ENCODE measurements around the gene IL31.

IL31 gene

GRCh38 chr12:122155705-122156104, 18.3 kb downstream of the IL31 start:
- no peak overlapping the region for H3K4me3 Mint-ChIP-seq
- no peak for DNase-seq (ENCODE audit: low spot score in 2 of 2)
- no peaks in the 10 kb centered on the region for H3K4me1 Mint-ChIP-seq
- H3K27me3 Mint-ChIP-seq: peaks cover 6% of the 10 kb centered on the region
- no peak overlapping the region for H3K27ac Mint-ChIP-seq
- H3K9me3 Mint-ChIP-seq: no peaks in the 10 kb centered on the region
- no peak for ATAC-seq (ENCODE audit: low read depth)
- H3K36me3 Mint-ChIP-seq: peaks cover 1% of the 10 kb centered on the region

- no peak for ATAC-seq (ENCODE audit: low read depth)
Observed at GRCh38 chr12:122152754-122153153, 21.3 kb downstream of the IL31 start.

GRCh38 chr12:122150127-122150681, 23.8 kb downstream of the IL31 start:
- Mint-ChIP-seq H3K4me3 (no peak overlapping the region), H3K9me3 (no peaks in the 10 kb centered on the region), H3K27ac (no peak overlapping the region), H3K27me3 (peaks cover 3% of the 10 kb centered on the region), H3K36me3 (no peaks in the 10 kb centered on the region), H3K4me1 (no peaks in the 10 kb centered on the region)
- DNase-seq (ENCODE audit: low spot score in 2 of 2) (no peak), ATAC-seq (ENCODE audit: low read depth) (no peak)

More at GRCh38 chr12:122152754-122153153, 21.3 kb downstream of the IL31 start:
- H3K27ac Mint-ChIP-seq: no peak overlapping the region
- no peaks in the 10 kb centered on the region for H3K4me1 Mint-ChIP-seq
- H3K4me3 Mint-ChIP-seq: no peak overlapping the region
- H3K36me3 Mint-ChIP-seq: peaks cover 1% of the 10 kb centered on the region
- peaks cover 4% of the 10 kb centered on the region for H3K27me3 Mint-ChIP-seq
- no peak for DNase-seq (ENCODE audit: low spot score in 2 of 2)
- no peaks in the 10 kb centered on the region for H3K9me3 Mint-ChIP-seq

GRCh38 chr12:122148657-122149056, 25.4 kb downstream of the IL31 start:
- Mint-ChIP-seq H3K27ac (no peak overlapping the region), H3K4me1 (peaks cover 1% of the 10 kb centered on the region), H3K4me3 (no peak overlapping the region), H3K27me3 (no peaks in the 10 kb centered on the region), H3K9me3 (no peaks in the 10 kb centered on the region), H3K36me3 (peaks cover 2% of the 10 kb centered on the region)
- no peak for ATAC-seq (ENCODE audit: low read depth)
- DNase-seq (ENCODE audit: low spot score in 2 of 2): no peak

- ATAC-seq (ENCODE audit: low read depth): no peak
- Mint-ChIP-seq H3K27ac (peak overlapping the region; percentile 45), H3K4me3 (no peak overlapping the region), H3K4me1 (peaks cover 2% of the 10 kb centered on the region), H3K9me3 (no peaks in the 10 kb centered on the region), H3K27me3 (no peaks in the 10 kb centered on the region), H3K36me3 (peaks cover 4% of the 10 kb centered on the region)
- no peak for DNase-seq (ENCODE audit: low spot score in 2 of 2)
Observed at GRCh38 chr12:122147514-122148290, 26.3 kb downstream of the IL31 start.

- Mint-ChIP-seq H3K27ac (no peak overlapping the region), H3K36me3 (peaks cover 9% of the 10 kb centered on the region), H3K9me3 (no peaks in the 10 kb centered on the region), H3K4me3 (no peak overlapping the region), H3K4me1 (peaks cover 2% of the 10 kb centered on the region), H3K27me3 (no peaks in the 10 kb centered on the region)
- ATAC-seq (ENCODE audit: low read depth): no peak
- no peak for DNase-seq (ENCODE audit: low spot score in 2 of 2)
Observed at GRCh38 chr12:122145505-122146330, 28.3 kb downstream of the IL31 start.

GRCh38 chr12:122144885-122145284, 29.1 kb downstream of the IL31 start:
- H3K27ac Mint-ChIP-seq: no peak overlapping the region
- ATAC-seq (ENCODE audit: low read depth) (no peak), DNase-seq (ENCODE audit: low spot score in 2 of 2) (no peak)
- H3K4me3 Mint-ChIP-seq: no peak overlapping the region
- H3K27me3 Mint-ChIP-seq: no peaks in the 10 kb centered on the region
- H3K36me3 Mint-ChIP-seq: peaks cover 12% of the 10 kb centered on the region
- H3K9me3 Mint-ChIP-seq: no peaks in the 10 kb centered on the region
- H3K4me1 Mint-ChIP-seq: peaks cover 2% of the 10 kb centered on the region

- H3K27ac Mint-ChIP-seq: no peak overlapping the region
- DNase-seq (ENCODE audit: low spot score in 2 of 2): no peak
- H3K36me3 Mint-ChIP-seq: peaks cover 12% of the 10 kb centered on the region
- no peaks in the 10 kb centered on the region for H3K9me3 Mint-ChIP-seq
- ATAC-seq (ENCODE audit: low read depth): no peak
- H3K27me3 Mint-ChIP-seq: no peaks in the 10 kb centered on the region
- peaks cover 2% of the 10 kb centered on the region for H3K4me1 Mint-ChIP-seq
- no peak overlapping the region for H3K4me3 Mint-ChIP-seq
Observed at GRCh38 chr12:122142857-122143256, 31.2 kb downstream of the IL31 start.

GRCh38 chr12:122141911-122142725, 31.9 kb downstream of the IL31 start:
- H3K36me3 Mint-ChIP-seq: peaks cover 12% of the 10 kb centered on the region
- no peak for ATAC-seq (ENCODE audit: low read depth)
- no peaks in the 10 kb centered on the region for H3K27me3 Mint-ChIP-seq
- no peak overlapping the region for H3K4me3 Mint-ChIP-seq
- DNase-seq (ENCODE audit: low spot score in 2 of 2): no peak
- peaks cover 2% of the 10 kb centered on the region for H3K4me1 Mint-ChIP-seq
- H3K9me3 Mint-ChIP-seq: no peaks in the 10 kb centered on the region
- H3K27ac Mint-ChIP-seq: no peak overlapping the region

GRCh38 chr12:122140467-122141257, 33.4 kb downstream of the IL31 start:
- no peaks in the 10 kb centered on the region for H3K9me3 Mint-ChIP-seq
- H3K36me3 Mint-ChIP-seq: peaks cover 15% of the 10 kb centered on the region
- no peak for ATAC-seq (ENCODE audit: low read depth)
- no peaks in the 10 kb centered on the region for H3K27me3 Mint-ChIP-seq
- no peak overlapping the region for H3K27ac Mint-ChIP-seq
- DNase-seq (ENCODE audit: low spot score in 2 of 2): no peak
- H3K4me3 Mint-ChIP-seq: no peak overlapping the region
- peaks cover 2% of the 10 kb centered on the region for H3K4me1 Mint-ChIP-seq

GRCh38 chr12:122139941-122140340, 34.1 kb downstream of the IL31 start:
- Mint-ChIP-seq H3K4me1 (peaks cover 2% of the 10 kb centered on the region), H3K36me3 (peaks cover 18% of the 10 kb centered on the region), H3K27ac (no peak overlapping the region), H3K4me3 (no peak overlapping the region), H3K9me3 (no peaks in the 10 kb centered on the region), H3K27me3 (no peaks in the 10 kb centered on the region)
- ATAC-seq (ENCODE audit: low read depth) (no peak), DNase-seq (ENCODE audit: low spot score in 2 of 2) (no peak)

- DNase-seq (ENCODE audit: low spot score in 2 of 2) (no peak), ATAC-seq (ENCODE audit: low read depth) (no peak)
- Mint-ChIP-seq H3K4me1 (peaks cover 2% of the 10 kb centered on the region), H3K4me3 (no peak overlapping the region), H3K27me3 (no peaks in the 10 kb centered on the region), H3K27ac (no peak overlapping the region), H3K9me3 (no peaks in the 10 kb centered on the region), H3K36me3 (peaks cover 19% of the 10 kb centered on the region)
Observed at GRCh38 chr12:122139266-122139665, 34.8 kb downstream of the IL31 start.

- ATAC-seq (ENCODE audit: low read depth) (no peak), DNase-seq (ENCODE audit: low spot score in 2 of 2) (no peak)
- no peak overlapping the region for H3K27ac Mint-ChIP-seq
- peaks cover 23% of the 10 kb centered on the region for H3K36me3 Mint-ChIP-seq
- H3K4me1 Mint-ChIP-seq: peaks cover under 1% of the 10 kb centered on the region
- no peaks in the 10 kb centered on the region for H3K27me3 Mint-ChIP-seq
- no peak overlapping the region for H3K4me3 Mint-ChIP-seq
- no peaks in the 10 kb centered on the region for H3K9me3 Mint-ChIP-seq
Observed at GRCh38 chr12:122138616-122139015, 35.4 kb downstream of the IL31 start.

Measured in memory B cell (primary cell).